Nephron (organoid): ENCODE measurements around the gene SEC14L6.

ENCODE experiments used
- H3K27ac Mint-ChIP-seq, 3 experiments: 2 replicates each; pipeline ENCODE4 v1.8.0; 2020; ENCODE audit warnings: mixed read lengths in 3 of 3, mild to moderate bottlenecking in 2 of 3, moderate library complexity in 1 of 3
- H3K27me3 Mint-ChIP-seq: 2 replicates; pipeline ENCODE4 v1.8.0; 2021; ENCODE audit warnings: low read depth, mild to moderate bottlenecking, moderate library complexity, mixed read lengths
- H3K36me3 Mint-ChIP-seq: 2 replicates; pipeline ENCODE4 v1.8.0; 2020; ENCODE audit warnings: low read depth, mixed read lengths
- H3K4me1 Mint-ChIP-seq: 2 replicates; pipeline ENCODE4 v1.8.0; 2020; ENCODE audit warnings: mixed read lengths
- H3K4me3 Mint-ChIP-seq, 3 experiments: 2 replicates each; pipeline ENCODE4 v1.8.0; 2020; ENCODE audit warnings: mild to moderate bottlenecking in 3 of 3, mixed read lengths in 3 of 3, moderate library complexity in 2 of 3
- H3K9me3 Mint-ChIP-seq: 2 replicates; pipeline ENCODE4 v1.8.0; 2020; ENCODE audit warnings: mixed read lengths
- CTCF ChIP-seq, 3 experiments: fragments of 200-600 bp; sonication (generic); IDR thresholded peaks; one replicate each; pipeline ENCODE4 v1.5.0; 2021; ENCODE audit warnings: antibody characterized with exemption in 3 of 3; ENCODE audit not compliant: unreplicated experiment in 3 of 3

SEC14L6 gene

DNA sequence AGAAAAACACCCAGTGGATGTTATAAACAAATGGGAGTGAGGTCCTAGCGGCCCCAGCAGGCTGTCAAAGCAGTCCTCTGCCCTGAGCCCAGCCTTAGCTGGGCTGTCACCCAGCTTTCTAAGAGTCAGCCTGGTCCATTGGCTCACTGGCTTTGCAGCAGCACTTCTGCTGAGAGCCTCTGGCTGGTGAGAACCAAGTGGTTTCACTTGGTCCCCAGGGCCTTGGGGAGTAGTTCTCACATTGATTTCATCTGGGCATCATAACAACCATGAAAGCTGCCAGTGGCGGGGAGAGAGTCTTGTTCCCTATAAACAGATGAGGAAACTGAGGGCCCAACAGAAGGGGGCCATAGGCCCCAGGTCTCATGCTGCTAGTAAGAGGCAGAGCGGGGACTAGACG is 11.4 kb downstream of the SEC14L6 start:
- Mint-ChIP-seq H3K4me3 (no peak overlapping the region), H3K27ac (no peak overlapping the region), H3K36me3 (no peaks in the 10 kb centered on the region), H3K27me3 (peaks cover 6% of the 10 kb centered on the region), H3K9me3 (no peaks in the 10 kb centered on the region), H3K4me1 (no peaks in the 10 kb centered on the region)
- TF ChIP-seq CTCF (IDR thresholded peaks at IDR 0.05; ENCODE audit: unreplicated experiment in 3 of 3), result no peak

- Mint-ChIP-seq H3K27me3 (peaks cover 3% of the 10 kb centered on the region), H3K27ac (no peak overlapping the region), H3K36me3 (no peaks in the 10 kb centered on the region), H3K4me3 (no peak overlapping the region), H3K9me3 (no peaks in the 10 kb centered on the region), H3K4me1 (no peaks in the 10 kb centered on the region)
- no peak for TF ChIP-seq CTCF (IDR thresholded peaks at IDR 0.05; ENCODE audit: unreplicated experiment in 3 of 3)
Observed at GRCh38 chr22:30531651-30532608, 14.6 kb downstream of the SEC14L6 start.

- no peaks in the 10 kb centered on the region for H3K36me3 Mint-ChIP-seq
- H3K27me3 Mint-ChIP-seq, result no peaks in the 10 kb centered on the region
- H3K4me3 Mint-ChIP-seq, result no peak overlapping the region
- no peak for TF ChIP-seq CTCF (IDR thresholded peaks at IDR 0.05; ENCODE audit: unreplicated experiment in 3 of 3)
- no peaks in the 10 kb centered on the region for H3K4me1 Mint-ChIP-seq
- no peaks in the 10 kb centered on the region for H3K9me3 Mint-ChIP-seq
- no peak overlapping the region for H3K27ac Mint-ChIP-seq
Observed at GRCh38 chr22:30526656-30527055, 19.9 kb downstream of the SEC14L6 start.

GRCh38 chr22:30523646-30524489 is 22.7 kb downstream of the SEC14L6 start:
- TF ChIP-seq CTCF (IDR thresholded peaks at IDR 0.05; ENCODE audit: unreplicated experiment in 3 of 3), result no peak
- Mint-ChIP-seq H3K27ac (no peak overlapping the region), H3K9me3 (no peaks in the 10 kb centered on the region), H3K27me3 (no peaks in the 10 kb centered on the region), H3K4me3 (no peak overlapping the region), H3K4me1 (no peaks in the 10 kb centered on the region), H3K36me3 (no peaks in the 10 kb centered on the region)

GRCh38 chr22:30521368-30522156 is 25.0 kb downstream of the SEC14L6 start:
- Mint-ChIP-seq H3K4me3 (no peak overlapping the region), H3K9me3 (no peaks in the 10 kb centered on the region), H3K27ac (no peak overlapping the region), H3K36me3 (no peaks in the 10 kb centered on the region), H3K27me3 (no peaks in the 10 kb centered on the region), H3K4me1 (no peaks in the 10 kb centered on the region)
- TF ChIP-seq CTCF (IDR thresholded peaks at IDR 0.05; ENCODE audit: unreplicated experiment in 3 of 3), result no peak
